Measurements from ENCODE around the gene TPK1.

The TPK1 gene

GRCh38 chr7:144510621-144511020 lies 325.2 kb downstream of the TPK1 start:
- no peak for TF ChIP-seq CTCF (IDR thresholded peaks at IDR 0.05; ENCODE audit: poor library complexity, severe bottlenecking)
- DNase-seq (ENCODE audit: low spot score) (no peak), ATAC-seq (ENCODE audit: low read depth) (no peak)
- Histone ChIP-seq H3K27me3 (ENCODE audit: insufficient read depth, poor library complexity, severe bottlenecking) (no peaks in the 10 kb centered on the region), H3K36me3 (ENCODE audit: low read depth) (no peaks in the 10 kb centered on the region), H3K9me3 (ENCODE audit: severe bottlenecking) (no peaks in the 10 kb centered on the region), H3K27ac (ENCODE audit: poor library complexity, severe bottlenecking) (no peak overlapping the region), H3K4me3 (ENCODE audit: severe bottlenecking) (no peak overlapping the region), H3K4me1 (ENCODE audit: insufficient read depth, poor library complexity, severe bottlenecking) (no peaks in the 10 kb centered on the region)

GRCh38 chr7:144508702-144509101 lies 327.2 kb downstream of the TPK1 start:
- Histone ChIP-seq H3K9me3 (ENCODE audit: severe bottlenecking) (no peaks in the 10 kb centered on the region), H3K4me3 (ENCODE audit: severe bottlenecking) (no peak overlapping the region), H3K4me1 (ENCODE audit: insufficient read depth, poor library complexity, severe bottlenecking) (no peaks in the 10 kb centered on the region), H3K27me3 (ENCODE audit: insufficient read depth, poor library complexity, severe bottlenecking) (no peaks in the 10 kb centered on the region), H3K36me3 (ENCODE audit: low read depth) (no peaks in the 10 kb centered on the region), H3K27ac (ENCODE audit: poor library complexity, severe bottlenecking) (no peak overlapping the region)
- TF ChIP-seq CTCF (IDR thresholded peaks at IDR 0.05; ENCODE audit: poor library complexity, severe bottlenecking) = no peak
- no peak for ATAC-seq (ENCODE audit: low read depth)
- no peak for DNase-seq (ENCODE audit: low spot score)

GRCh38 chr7:144503215-144503614 lies 332.6 kb downstream of the TPK1 start:
- Histone ChIP-seq H3K27me3 (ENCODE audit: insufficient read depth, poor library complexity, severe bottlenecking) (no peaks in the 10 kb centered on the region), H3K9me3 (ENCODE audit: severe bottlenecking) (no peaks in the 10 kb centered on the region), H3K4me3 (ENCODE audit: severe bottlenecking) (no peak overlapping the region), H3K4me1 (ENCODE audit: insufficient read depth, poor library complexity, severe bottlenecking) (no peaks in the 10 kb centered on the region), H3K27ac (ENCODE audit: poor library complexity, severe bottlenecking) (no peak overlapping the region), H3K36me3 (ENCODE audit: low read depth) (no peaks in the 10 kb centered on the region)
- no peak for DNase-seq (ENCODE audit: low spot score)
- TF ChIP-seq CTCF (IDR thresholded peaks at IDR 0.05; ENCODE audit: poor library complexity, severe bottlenecking) = no peak
- ATAC-seq (ENCODE audit: low read depth) = no peak

- TF ChIP-seq CTCF (IDR thresholded peaks at IDR 0.05; ENCODE audit: poor library complexity, severe bottlenecking) = no peak
These were observed 335.6 kb downstream of the TPK1 start for GRCh38 chr7:144500225-144500624.

GRCh38 chr7:144497282-144497681 lies 338.6 kb downstream of the TPK1 start:
- H3K9me3 ChIP-seq (ENCODE audit: severe bottlenecking) = no peaks in the 10 kb centered on the region
- no peaks in the 10 kb centered on the region for H3K36me3 ChIP-seq (ENCODE audit: low read depth)
- H3K27me3 ChIP-seq (ENCODE audit: insufficient read depth, poor library complexity, severe bottlenecking) = no peaks in the 10 kb centered on the region
- no peak for TF ChIP-seq CTCF (IDR thresholded peaks at IDR 0.05; ENCODE audit: poor library complexity, severe bottlenecking)
- H3K4me3 ChIP-seq (ENCODE audit: severe bottlenecking) = no peak overlapping the region
- H3K4me1 ChIP-seq (ENCODE audit: insufficient read depth, poor library complexity, severe bottlenecking) = no peaks in the 10 kb centered on the region
- no peak for DNase-seq (ENCODE audit: low spot score)
- H3K27ac ChIP-seq (ENCODE audit: poor library complexity, severe bottlenecking) = no peak overlapping the region
- no peak for ATAC-seq (ENCODE audit: low read depth)

More at GRCh38 chr7:144500225-144500624, 335.6 kb downstream of the TPK1 start:
- no peaks in the 10 kb centered on the region for H3K27me3 ChIP-seq (ENCODE audit: insufficient read depth, poor library complexity, severe bottlenecking)
- H3K36me3 ChIP-seq (ENCODE audit: low read depth) = no peaks in the 10 kb centered on the region
- no peak for DNase-seq (ENCODE audit: low spot score)
- H3K27ac ChIP-seq (ENCODE audit: poor library complexity, severe bottlenecking) = no peak overlapping the region
- no peak for ATAC-seq (ENCODE audit: low read depth)
- no peak overlapping the region for H3K4me3 ChIP-seq (ENCODE audit: severe bottlenecking)
- H3K4me1 ChIP-seq (ENCODE audit: insufficient read depth, poor library complexity, severe bottlenecking) = no peaks in the 10 kb centered on the region
- H3K9me3 ChIP-seq (ENCODE audit: severe bottlenecking) = no peaks in the 10 kb centered on the region
